ENCODE data around the gene IL6ST.

- TF ChIP-seq CTCF (optimal IDR thresholded peaks at IDR 0.05 in 1 of 3, IDR thresholded peaks at IDR 0.05 in 1 of 3, conservative IDR thresholded peaks at IDR 0.05 in 1 of 3; ENCODE audit: extremely low read depth in 1 of 3, insufficient read depth in 2 of 3, low read length in 3 of 3) (no peak), EZH2 (IDR thresholded peaks at IDR 0.05; ENCODE audit: low read length) (no peak)
Measured at GRCh38 chr5:55903121-55903701, 91.6 kb downstream of the IL6ST start.

All from keratinocyte (primary cell).